Stimulated activated naive B cell treated with anti-CD40 and anti-IgM and Interleukin-4, amounts not matched to agents 10 μg/mL and 1 μg/mL and 100 μg/mL, for 72 hours (primary cell): ENCODE results near the gene ARHGDIG.
A peak's percentile ranks its signal among the peaks of the same experiment; 100 is the strongest.
"Not testable (repeated sequence)": the region's sequence is repeated elsewhere in the genome, so short reads cannot be mapped to it uniquely, and the experiment has no call there.

Source experiments
- ATAC-seq, 2 donors: fragments of 150-1000 bp; cut with Tn5 transposase; replicated peaks; 2 replicates each; pipeline ENCODE4 v1.10.0; 2021; ENCODE audit warnings: moderate library complexity in 1 of 2
- DNase-seq: peaks from one replicate; pipeline ENCODE4 v3.0.0; 2021
- H3K27ac Mint-ChIP-seq: one replicate; pipeline ENCODE4 v1.8.0; 2022; ENCODE audit warnings: mild to moderate bottlenecking, mixed read lengths
- H3K27me3 Mint-ChIP-seq, 2 donors: one replicate each; pipeline ENCODE4 v1.8.0; 2022; ENCODE audit warnings: mixed read lengths in 2 of 2
- H3K36me3 Mint-ChIP-seq, 2 donors: one replicate each; pipeline ENCODE4 v1.8.0; 2022; ENCODE audit warnings: mixed read lengths in 2 of 2, mild to moderate bottlenecking in 1 of 2
- H3K4me1 Mint-ChIP-seq, 2 donors: one replicate each; pipeline ENCODE4 v1.8.0; 2022; ENCODE audit warnings: mixed read lengths in 2 of 2, mild to moderate bottlenecking in 1 of 2
- H3K4me3 Mint-ChIP-seq, 2 donors: one replicate each; pipeline ENCODE4 v1.8.0; 2022; ENCODE audit warnings: mild to moderate bottlenecking in 2 of 2, mixed read lengths in 2 of 2, moderate library complexity in 1 of 2
- H3K9me3 Mint-ChIP-seq, 2 donors: one replicate each; pipeline ENCODE4 v1.8.0; 2022; ENCODE audit warnings: mixed read lengths in 2 of 2, mild to moderate bottlenecking in 1 of 2

The ARHGDIG gene

DNA sequence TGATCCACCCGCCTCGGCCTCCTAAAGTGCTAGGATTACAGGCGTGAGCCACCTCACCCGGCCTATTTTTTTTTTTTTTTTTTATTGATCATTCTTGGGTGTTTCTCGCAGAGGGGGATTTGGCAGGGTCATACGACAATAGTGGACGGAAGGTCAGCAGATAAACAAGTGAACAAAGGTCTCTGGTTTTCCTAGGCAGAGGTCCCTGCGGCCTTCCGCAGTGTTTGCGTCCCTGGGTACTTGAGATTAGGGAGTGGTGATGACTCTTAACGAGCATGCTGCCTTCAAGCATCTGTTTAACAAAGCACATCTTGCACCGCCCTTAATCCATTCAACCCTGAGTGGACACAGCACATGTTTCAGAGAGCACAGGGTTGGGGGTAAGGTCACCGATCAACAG, 22.3 kb upstream of the ARHGDIG start:
- H3K4me3 Mint-ChIP-seq, H3K9me3 Mint-ChIP-seq, DNase-seq, ATAC-seq, H3K27me3 Mint-ChIP-seq, H3K27ac Mint-ChIP-seq, H3K4me1 Mint-ChIP-seq: not testable (repeated sequence)
- peaks cover 48 to 56% of the 10 kb centered on the region in 2 donors for H3K36me3 Mint-ChIP-seq

DNA sequence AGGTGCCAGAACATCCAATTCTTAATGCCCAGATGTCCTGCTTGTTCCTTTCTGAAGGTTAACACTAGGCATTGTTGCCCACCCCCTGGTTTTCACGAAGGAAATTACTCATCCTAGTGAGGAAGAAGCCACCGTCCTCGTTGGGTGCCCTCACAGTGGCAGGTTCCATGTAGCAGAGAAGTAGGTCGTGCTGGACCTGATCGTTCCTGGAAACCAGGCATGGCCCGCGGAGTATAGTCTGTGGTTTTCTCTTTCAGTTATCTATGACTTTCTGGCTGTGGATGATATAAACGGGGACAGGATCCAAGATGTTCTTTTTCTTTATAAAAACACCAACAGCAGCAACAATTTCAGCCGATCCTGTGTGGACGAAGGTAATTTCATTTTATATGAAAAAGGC, 21.2 kb upstream of the ARHGDIG start:
- Mint-ChIP-seq H3K27ac (no peak overlapping the region), H3K4me1 (peaks cover under 1 to 2% of the 10 kb centered on the region in 2 donors), H3K9me3 (no peaks in the 10 kb centered on the region), H3K4me3 (no peak overlapping the region), H3K27me3 (no peaks in the 10 kb centered on the region), H3K36me3 (peaks cover 56 to 59% of the 10 kb centered on the region in 2 donors)
- DNase-seq (no peak), ATAC-seq (no peak)

- peaks cover 52 to 59% of the 10 kb centered on the region in 2 donors for H3K36me3 Mint-ChIP-seq
- ATAC-seq (no peak), DNase-seq (no peak)
- H3K27ac Mint-ChIP-seq, result no peak overlapping the region
- no peak overlapping the region for H3K4me3 Mint-ChIP-seq
- H3K9me3 Mint-ChIP-seq, result no peaks in the 10 kb centered on the region
- H3K27me3 Mint-ChIP-seq, result no peaks in the 10 kb centered on the region
- H3K4me1 Mint-ChIP-seq, result peaks cover 0 to 2% of the 10 kb centered on the region in 2 donors
Observed at GRCh38 chr16:259814-260253, 20.6 kb upstream of the ARHGDIG start.

GRCh38 chr16:260326-260725, 20.1 kb upstream of the ARHGDIG start:
- peaks cover 0 to 2% of the 10 kb centered on the region in 2 donors for H3K4me1 Mint-ChIP-seq
- no peaks in the 10 kb centered on the region for H3K9me3 Mint-ChIP-seq
- H3K27me3 Mint-ChIP-seq, result no peaks in the 10 kb centered on the region
- no peak overlapping the region for H3K27ac Mint-ChIP-seq
- peaks cover 51 to 61% of the 10 kb centered on the region in 2 donors for H3K36me3 Mint-ChIP-seq
- no peak overlapping the region for H3K4me3 Mint-ChIP-seq
- DNase-seq (no peak), ATAC-seq (no peak)

GRCh38 chr16:261031-261691, 19.2 kb upstream of the ARHGDIG start:
- no peak overlapping the region for H3K27ac Mint-ChIP-seq
- ATAC-seq (no peak), DNase-seq (no peak)
- H3K4me1 Mint-ChIP-seq, result no peaks in the 10 kb centered on the region
- no peak overlapping the region for H3K4me3 Mint-ChIP-seq
- H3K27me3 Mint-ChIP-seq, result no peaks in the 10 kb centered on the region
- H3K36me3 Mint-ChIP-seq, result peaks cover 52 to 56% of the 10 kb centered on the region in 2 donors
- H3K9me3 Mint-ChIP-seq, result no peaks in the 10 kb centered on the region

DNA sequence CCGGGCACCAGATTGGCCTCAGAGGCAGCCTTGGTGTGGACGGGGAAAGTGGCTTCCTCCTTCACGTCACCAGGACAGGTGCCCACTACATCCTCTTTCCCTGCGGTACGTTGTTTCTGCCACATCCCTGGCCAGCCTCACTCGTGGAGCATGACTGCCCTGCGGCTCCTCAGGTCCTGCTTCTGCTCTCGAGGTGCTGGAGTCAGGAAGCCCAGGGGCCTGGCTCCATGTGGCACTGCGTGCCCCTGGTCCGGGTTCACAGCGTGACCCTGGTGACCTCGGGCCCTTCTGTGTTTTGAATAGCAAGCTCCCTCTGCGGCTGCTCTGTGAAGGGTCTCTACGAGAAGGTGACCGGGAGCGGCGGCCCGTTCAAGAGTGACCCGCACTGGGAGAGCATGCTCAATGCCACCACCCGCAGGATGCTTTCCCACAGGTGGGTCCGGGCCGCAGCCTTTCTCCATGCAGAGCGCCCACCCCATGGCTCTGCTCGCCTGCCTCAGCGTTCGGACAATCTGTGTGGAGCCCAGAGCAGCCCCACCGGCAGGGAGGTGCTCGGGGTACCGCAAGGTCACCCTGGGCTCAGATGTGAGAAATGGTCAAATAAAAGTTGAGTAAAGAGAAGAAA, 18.2 kb upstream of the ARHGDIG start:
- no peak overlapping the region for H3K4me3 Mint-ChIP-seq
- H3K36me3 Mint-ChIP-seq, result peaks cover 52 to 54% of the 10 kb centered on the region in 2 donors
- peak overlapping the region; percentile 69 for H3K27ac Mint-ChIP-seq

GRCh38 chr16:263182-263774, 17.1 kb upstream of the ARHGDIG start:
- no peak overlapping the region for H3K4me3 Mint-ChIP-seq
- no peak for DNase-seq
- H3K4me1 Mint-ChIP-seq, result peaks cover 0 to 2% of the 10 kb centered on the region in 2 donors
- H3K27ac Mint-ChIP-seq, result peak overlapping the region; percentile 42
- no peaks in the 10 kb centered on the region for H3K9me3 Mint-ChIP-seq
- no peak for ATAC-seq
- H3K36me3 Mint-ChIP-seq, result peaks cover 47 to 51% of the 10 kb centered on the region in 2 donors
- H3K27me3 Mint-ChIP-seq, result no peaks in the 10 kb centered on the region

More for the DNA sequence above, 18.2 kb upstream of the ARHGDIG start:
- ATAC-seq, result no peak
- no peak for DNase-seq
- Mint-ChIP-seq H3K9me3 (no peaks in the 10 kb centered on the region), H3K4me1 (peaks cover 0 to under 1% of the 10 kb centered on the region in 2 donors), H3K27me3 (no peaks in the 10 kb centered on the region)

DNA sequence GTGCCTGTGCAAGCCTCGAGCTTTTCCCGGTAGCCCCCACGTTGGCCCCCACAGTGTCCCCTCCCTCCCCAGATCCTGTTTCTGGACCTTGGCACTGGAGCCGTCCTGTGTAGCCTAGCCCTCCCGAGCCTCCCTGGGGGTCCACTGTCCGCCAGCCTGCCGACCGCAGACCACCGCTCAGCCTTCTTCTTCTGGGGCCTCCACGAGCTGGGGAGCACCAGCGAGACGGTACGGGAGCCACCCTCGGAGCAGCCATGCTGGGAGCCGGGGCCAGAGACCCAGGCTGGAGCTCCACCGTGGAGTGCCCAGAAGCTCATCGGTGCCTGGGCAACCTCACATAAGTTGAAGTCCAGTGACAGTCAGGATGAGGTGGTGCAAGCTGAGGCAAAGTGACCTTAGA, 16.4 kb upstream of the ARHGDIG start:
- H3K9me3 Mint-ChIP-seq, result no peaks in the 10 kb centered on the region
- ATAC-seq, result no peak
- no peak overlapping the region for H3K27ac Mint-ChIP-seq
- H3K4me3 Mint-ChIP-seq, result no peak overlapping the region
- DNase-seq, result no peak
- no peaks in the 10 kb centered on the region for H3K27me3 Mint-ChIP-seq
- H3K36me3 Mint-ChIP-seq, result peaks cover 47 to 51% of the 10 kb centered on the region in 2 donors
- H3K4me1 Mint-ChIP-seq, result peaks cover 0 to 2% of the 10 kb centered on the region in 2 donors

GRCh38 chr16:264440-264951, 15.9 kb upstream of the ARHGDIG start:
- Mint-ChIP-seq H3K27me3 (no peaks in the 10 kb centered on the region), H3K36me3 (peaks cover 44 to 51% of the 10 kb centered on the region in 2 donors), H3K4me3 (no peak overlapping the region), H3K27ac (no peak overlapping the region), H3K4me1 (peaks cover 0 to 2% of the 10 kb centered on the region in 2 donors), H3K9me3 (no peaks in the 10 kb centered on the region)
- DNase-seq, result no peak
- no peak for ATAC-seq

DNA sequence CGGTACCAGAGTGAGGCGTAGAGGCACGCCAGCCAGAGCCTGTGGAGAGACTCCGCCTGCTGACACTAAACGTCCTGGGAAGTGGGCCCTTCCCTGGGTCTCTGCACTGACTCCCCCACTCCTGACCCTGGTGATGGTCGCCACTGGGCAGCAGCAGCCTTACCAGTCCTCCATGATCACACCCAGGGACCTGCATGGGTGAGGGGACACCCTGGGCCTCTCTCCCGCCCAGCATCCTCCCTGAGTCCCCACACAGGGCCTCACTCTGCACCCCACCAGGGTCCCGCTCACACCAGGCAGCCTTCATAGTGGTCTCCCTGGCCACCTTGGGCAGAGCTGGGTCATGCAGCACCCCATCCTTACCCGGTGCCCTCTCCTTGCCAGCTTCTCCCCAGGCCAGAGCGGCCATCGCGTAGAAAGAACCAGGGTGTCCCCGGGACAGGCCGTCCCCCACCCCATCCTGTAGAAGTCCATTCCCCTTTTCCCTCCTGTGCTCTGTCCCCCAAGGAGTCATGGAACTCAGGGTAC, 15.3 kb upstream of the ARHGDIG start:
- DNase-seq, result no peak
- H3K27ac Mint-ChIP-seq, result no peak overlapping the region
- peaks cover 0 to 2% of the 10 kb centered on the region in 2 donors for H3K4me1 Mint-ChIP-seq
- no peaks in the 10 kb centered on the region for H3K27me3 Mint-ChIP-seq
- H3K4me3 Mint-ChIP-seq, result no peak overlapping the region
- H3K9me3 Mint-ChIP-seq, result no peaks in the 10 kb centered on the region
- peaks cover 43 to 50% of the 10 kb centered on the region in 2 donors for H3K36me3 Mint-ChIP-seq
- ATAC-seq, result no peak

DNA sequence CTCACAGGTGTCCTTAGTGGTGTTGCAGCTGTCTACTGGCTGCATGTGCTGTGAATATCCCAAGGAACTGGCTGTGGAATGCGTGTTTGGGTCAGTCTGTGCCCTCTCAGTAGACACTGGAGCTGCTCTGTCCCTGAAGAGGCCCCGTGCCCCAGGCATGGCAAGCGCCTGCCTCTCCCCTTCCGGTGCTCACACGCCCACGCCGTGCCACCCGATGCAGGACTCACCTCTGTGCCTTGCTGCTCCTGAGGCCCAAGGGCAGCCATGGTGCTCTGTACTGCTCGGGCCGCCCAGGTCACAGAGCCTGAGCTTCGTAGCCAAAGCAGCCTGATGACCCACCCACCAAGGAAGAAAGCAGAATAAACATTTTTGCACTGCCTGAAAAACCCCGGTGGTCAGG, 14.7 kb upstream of the ARHGDIG start:
- Mint-ChIP-seq H3K9me3 (no peaks in the 10 kb centered on the region), H3K27me3 (no peaks in the 10 kb centered on the region), H3K36me3 (peaks cover 37 to 44% of the 10 kb centered on the region in 2 donors), H3K4me1 (peaks cover 0 to 2% of the 10 kb centered on the region in 2 donors), H3K4me3 (no peak overlapping the region), H3K27ac (peak overlapping the region; percentile 66)
- DNase-seq (no peak), ATAC-seq (no peak)

DNA sequence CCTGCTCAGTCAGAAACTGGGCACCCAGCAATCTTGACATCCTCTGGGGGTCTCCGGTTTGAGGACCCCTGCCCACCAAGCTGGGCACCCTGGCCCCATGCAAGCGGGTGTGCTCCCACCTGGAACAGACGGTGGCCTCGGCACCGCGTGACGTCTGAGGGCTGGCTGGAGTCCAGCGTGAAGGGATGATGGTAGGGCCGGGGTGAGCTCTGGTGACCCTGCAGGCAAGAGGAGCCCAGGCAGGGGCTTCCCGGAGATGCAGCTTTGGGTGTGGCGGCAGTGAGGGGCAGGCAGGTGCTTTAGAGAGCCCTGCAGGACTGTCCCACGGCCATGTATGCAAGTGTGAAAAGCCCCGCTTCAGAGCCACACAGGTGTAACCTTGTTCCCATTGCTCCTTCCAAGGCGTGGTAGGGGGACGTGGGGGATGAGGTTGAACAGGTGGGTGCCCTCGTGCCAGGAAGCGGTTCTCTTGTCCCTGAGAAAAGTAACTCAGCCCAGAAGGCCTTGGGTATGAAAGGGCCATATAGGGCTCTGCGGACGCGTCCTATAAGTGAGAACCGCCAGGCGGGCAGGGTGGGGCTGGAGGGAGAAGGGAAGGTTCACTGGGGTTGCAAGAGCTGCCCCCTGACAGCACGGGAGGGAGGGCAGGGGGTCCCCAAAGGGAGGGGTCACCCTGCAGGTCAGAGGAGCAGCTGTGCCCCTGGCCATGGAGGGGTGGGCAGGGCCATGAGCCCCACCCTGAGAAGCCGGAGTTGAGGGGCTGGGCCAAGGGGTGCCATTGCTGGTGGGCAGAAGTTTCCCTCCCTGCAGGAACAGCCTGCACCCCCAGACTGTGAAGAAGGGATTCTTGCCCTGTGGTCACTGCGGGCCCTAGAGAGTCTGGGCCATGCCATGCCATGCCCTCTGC, 13.9 kb upstream of the ARHGDIG start:
- peaks cover 0 to 2% of the 10 kb centered on the region in 2 donors for H3K4me1 Mint-ChIP-seq
- no peaks in the 10 kb centered on the region for H3K9me3 Mint-ChIP-seq
- H3K4me3 Mint-ChIP-seq, result no peak overlapping the region
- H3K27me3 Mint-ChIP-seq, result no peaks in the 10 kb centered on the region
- peaks cover 31 to 39% of the 10 kb centered on the region in 2 donors for H3K36me3 Mint-ChIP-seq
- ATAC-seq (peak in 1 of 2 donors; percentile 10), DNase-seq (no peak)
- H3K27ac Mint-ChIP-seq, result peak overlapping the region; percentile 31

GRCh38 chr16:267562-267961, 12.8 kb upstream of the ARHGDIG start:
- not testable (repeated sequence) for H3K27me3 Mint-ChIP-seq, H3K27ac Mint-ChIP-seq, H3K4me3 Mint-ChIP-seq, H3K9me3 Mint-ChIP-seq, H3K4me1 Mint-ChIP-seq, DNase-seq, ATAC-seq
- peaks cover 21 to 28% of the 10 kb centered on the region in 2 donors for H3K36me3 Mint-ChIP-seq
